H1 (cell line): ENCODE data around the gene CHRM4. TPM values are rescaled to one million over a fixed set of nuclear protein-coding genes. Genes with fewer than 3 reads are reported as not detected.

ENCODE experiments used
- CBX5 ChIP-seq: fragments of 300-800, 300-1000 bp; sonication (generic); IDR thresholded peaks from 2 replicates; pipeline ENCODE4 v1.7.1; 2016; ENCODE audit warnings: antibody characterized with exemption, low read length, low read depth
- CBX8 ChIP-seq: fragments of 300-800, 300-1000 bp; sonication (generic); IDR thresholded peaks from 2 replicates; pipeline ENCODE4 v1.7.1; 2016; ENCODE audit warnings: low read depth, low read length, borderline replicate concordance
- CREB1 ChIP-seq: IDR thresholded peaks from 2 replicates; pipeline ENCODE4 v1.6.1; 2012; ENCODE audit warnings: inconsistent platforms
- CTBP2 ChIP-seq: IDR thresholded peaks from 2 replicates; pipeline ENCODE4 v1.7.0; 2011; ENCODE audit warnings: borderline replicate concordance, mild to moderate bottlenecking, moderate library complexity, mixed read lengths, low read length; ENCODE audit not compliant: insufficient read depth, insufficient read length
- CTCF ChIP-seq, 3 experiments: IDR thresholded peaks; 1 replicate in 2 of 3; 2 replicates in 1 of 3; pipeline versions ENCODE4 v1.5.1 to v1.6.1; 2011; ENCODE audit warnings: low read length in 3 of 3, mild to moderate bottlenecking in 3 of 3, inconsistent platforms in 2 of 3, low read depth in 1 of 3, moderate library complexity in 1 of 3; ENCODE audit not compliant: insufficient read depth in 1 of 3; ENCODE audit errors: control extremely low read depth in 1 of 3
- E2F6 ChIP-seq: IDR thresholded peaks from 2 replicates; pipeline ENCODE4 v1.6.1; 2012; ENCODE audit warnings: inconsistent platforms
- EGR1 ChIP-seq: IDR thresholded peaks from 2 replicates; pipeline ENCODE4 v1.6.1; 2011; ENCODE audit warnings: low read depth, low read length, borderline replicate concordance
- EP300 ChIP-seq, 2 experiments: IDR thresholded peaks; 1 replicate in 1 of 2; 2 replicates in 1 of 2; pipeline ENCODE4 v1.6.1; 2011 to 2012; ENCODE audit warnings: low read depth in 2 of 2, low read length in 2 of 2, mild to moderate bottlenecking in 2 of 2, borderline replicate concordance in 1 of 2, inconsistent platforms in 1 of 2, moderate library complexity in 1 of 2
- EZH2 ChIP-seq: fragments of 200-600 bp; sonication (generic); IDR thresholded peaks from 2 replicates; pipeline ENCODE4 v1.7.1; 2012; ENCODE audit warnings: low read depth, mild to moderate bottlenecking, moderate library complexity, low read length, inconsistent platforms; ENCODE audit not compliant: severe bottlenecking
- JUND ChIP-seq: IDR thresholded peaks from 2 replicates; pipeline ENCODE4 v1.6.1; 2011; ENCODE audit warnings: mild to moderate bottlenecking, improper control_type of control experiment, low read length
- KDM4A ChIP-seq: IDR thresholded peaks from one replicate; pipeline ENCODE4 v1.7.1; 2012; ENCODE audit warnings: low read depth, mild to moderate bottlenecking, moderate library complexity, low read length, inconsistent platforms; ENCODE audit not compliant: severe bottlenecking
- NANOG ChIP-seq: IDR thresholded peaks from 2 replicates; pipeline ENCODE4 v1.6.1; 2011; ENCODE audit warnings: low read length, low read depth, mild to moderate bottlenecking, inconsistent platforms; ENCODE audit not compliant: insufficient read depth, poor library complexity, severe bottlenecking
- PHF8 ChIP-seq: fragments of 200-600 bp; sonication (generic); conservative IDR thresholded peaks from 2 replicates; pipeline ENCODE4 v1.7.1; 2012; ENCODE audit warnings: low read depth, mild to moderate bottlenecking, inconsistent platforms, low read length, moderate library complexity
- POLR2AphosphoS5 ChIP-seq: IDR thresholded peaks from 2 replicates; pipeline ENCODE4 v1.6.1; 2011; ENCODE audit warnings: low read depth, low read length
- POU5F1 ChIP-seq: IDR thresholded peaks from 2 replicates; pipeline ENCODE4 v1.6.1; 2011; ENCODE audit warnings: low read depth, mild to moderate bottlenecking, low read length, moderate library complexity
- RXRA ChIP-seq: IDR thresholded peaks from 2 replicates; pipeline ENCODE4 v1.6.1; 2011; ENCODE audit warnings: low read depth, mild to moderate bottlenecking, low read length, moderate library complexity; ENCODE audit not compliant: insufficient read depth
- SIN3A ChIP-seq, 2 experiments: IDR thresholded peaks in 1 of 2; conservative IDR thresholded peaks in 1 of 2; 2 replicates each; pipeline ENCODE4 v1.6.1; 2011 to 2012; ENCODE audit warnings: low read length in 2 of 2, improper control_type of control experiment in 1 of 2, low read depth in 1 of 2, mild to moderate bottlenecking in 1 of 2
- SP4 ChIP-seq: IDR thresholded peaks from 2 replicates; pipeline ENCODE4 v1.6.1; 2012; ENCODE audit warnings: low read length, inconsistent platforms
- TCF12 ChIP-seq: IDR thresholded peaks from 2 replicates; pipeline ENCODE4 v1.6.1; 2011; ENCODE audit warnings: low read depth, mild to moderate bottlenecking, low read length
- polyA plus RNA-seq, 7 experiments: library from polyadenylated mRNA; depleted of rRNA in 3 of 7; stranded (reverse) in 5 of 7; unstranded in 2 of 7; fragments of >200 nt in 5 of 7; fragments of 200-250 nt in 2 of 7; gene quantifications; 1 replicate in 5 of 7; 2 replicates in 1 of 7; 4 replicates in 1 of 7; pipeline versions ENCODE4 v1.2.1 to v1.2.3, GENCODE V29; 2011 to 2013; ENCODE audit warnings: missing spikeins in 2 of 7, mixed read lengths in 2 of 7
- total RNA-seq: library from RNA; stranded (reverse); fragmentation: NEBNext Ultra II Directional; extraction: Animal tissue kit (Norgen Biotek cat#: 25700); gene quantifications from 2 replicates; pipeline ENCODE4 v1.2.1, GENCODE V29; 2021

Gene CHRM4
- total and polyA plus RNA-seq, 2 of the 8 experiments (the other 6 are each of a cell fraction or from before 2014, with no cell fraction given), result 1.1 to 1.3 TPM

DNA sequence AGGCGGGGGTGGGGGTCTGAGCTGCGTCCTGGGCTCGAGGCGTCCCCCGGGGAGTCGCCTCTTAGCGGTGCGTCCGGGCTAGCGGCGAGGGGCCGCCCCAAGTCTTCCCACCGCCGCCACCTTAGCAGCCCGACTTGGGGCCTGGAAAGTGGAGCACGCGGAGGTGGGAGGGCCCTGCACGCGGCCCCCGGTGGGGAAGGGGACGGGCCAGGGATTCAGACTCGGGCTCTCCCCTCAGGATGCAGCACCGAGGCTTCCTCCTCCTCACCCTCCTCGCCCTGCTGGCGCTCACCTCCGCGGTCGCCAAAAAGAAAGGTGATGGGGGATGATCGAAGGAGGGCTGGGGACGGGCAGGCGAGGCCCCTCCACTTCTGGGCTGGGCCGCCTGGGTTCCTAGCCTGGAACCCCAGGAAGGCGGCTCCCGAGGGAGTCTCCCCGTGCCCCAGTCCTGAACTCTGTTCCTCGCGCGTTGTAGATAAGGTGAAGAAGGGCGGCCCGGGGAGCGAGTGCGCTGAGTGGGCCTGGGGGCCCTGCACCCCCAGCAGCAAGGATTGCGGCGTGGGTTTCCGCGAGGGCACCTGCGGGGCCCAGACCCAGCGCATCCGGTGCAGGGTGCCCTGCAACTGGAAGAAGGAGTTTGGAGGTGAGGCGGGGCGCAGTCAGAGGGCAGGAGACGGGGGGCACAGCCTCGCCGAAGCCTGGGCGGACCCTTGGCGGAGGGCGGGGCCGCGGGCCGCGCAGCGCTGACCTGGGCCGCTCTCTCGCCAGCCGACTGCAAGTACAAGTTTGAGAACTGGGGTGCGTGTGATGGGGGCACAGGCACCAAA, 9.5 kb downstream of the CHRM4 start (continued):
- TF ChIP-seq TCF12 (no peak), POU5F1 (no peak), SP4 (no peak), EGR1 (no peak), KDM4A (no peak), CBX8 (no peak), JUND (no peak), EZH2 (no peak), E2F6 (no peak; the same call in 1 of the 2 replicates), EP300 (IDR thresholded peaks at IDR 0.05; ENCODE audit: borderline replicate concordance in 1 of 2, low read depth in 2 of 2, low read length in 2 of 2) (0 out of 3 replicates have a peak, but pooled peaks of 1 of the 2 experiments have one; percentile 9), NANOG (no peak), CTCF (IDR thresholded peaks at IDR 0.05; ENCODE audit: control extremely low read depth in 1 of 3, insufficient read depth in 1 of 3, low read depth in 1 of 3, low read length in 3 of 3) (no peak), PHF8 (peak; percentile 52; the same call in 1 of the 2 replicates), POLR2AphosphoS5 (no peak; the same call in 1 of the 2 replicates), SIN3A (conservative IDR thresholded peaks at IDR 0.05 in 1 of 2, IDR thresholded peaks at IDR 0.05 in 1 of 2; ENCODE audit: low read depth in 1 of 2, low read length in 2 of 2) (peak in 1 of 2 experiments; percentile 56; a peak in 2 of 4 replicates), CTBP2 (no peak), CREB1 (no peak), RXRA (no peak), CBX5 (no peak)
